Measurements from ENCODE around the gene CDH22. TPM values are rescaled to one million over a fixed set of nuclear protein-coding genes. Genes with fewer than 3 reads are reported as not detected.

The CDH22 gene
- total RNA-seq, 1 donor = not detected

GRCh38 chr20:46349035-46349741 lies 40.9 kb upstream of the CDH22 start:
- Histone ChIP-seq H3K4me3 (ENCODE audit: low read length) (no peak overlapping the region), H3K27me3 (ENCODE audit: insufficient read depth, low read length) (no peaks in the 10 kb centered on the region), H3K4me1 (ENCODE audit: insufficient read depth, low read length) (peaks cover 18% of the 10 kb centered on the region), H3K9me3 (ENCODE audit: low read depth, low read length) (no peaks in the 10 kb centered on the region)

GRCh38 chr20:46347841-46348803 lies 39.8 kb upstream of the CDH22 start:
- no peaks in the 10 kb centered on the region for H3K27me3 ChIP-seq (ENCODE audit: insufficient read depth, low read length)
- peaks cover 23% of the 10 kb centered on the region for H3K4me1 ChIP-seq (ENCODE audit: insufficient read depth, low read length)
- no peaks in the 10 kb centered on the region for H3K9me3 ChIP-seq (ENCODE audit: low read depth, low read length)
- no peak overlapping the region for H3K4me3 ChIP-seq (ENCODE audit: low read length)

- no peak overlapping the region for H3K4me3 ChIP-seq (ENCODE audit: low read length)
- peaks cover 31% of the 10 kb centered on the region for H3K4me1 ChIP-seq (ENCODE audit: insufficient read depth, low read length)
- H3K27me3 ChIP-seq (ENCODE audit: insufficient read depth, low read length) = peaks cover 4% of the 10 kb centered on the region
These were observed 38.5 kb upstream of the CDH22 start for GRCh38 chr20:46346770-46347169.

GRCh38 chr20:46344488-46345162 lies 36.3 kb upstream of the CDH22 start:
- Histone ChIP-seq H3K27me3 (ENCODE audit: insufficient read depth, low read length) (peaks cover 4% of the 10 kb centered on the region), H3K4me1 (ENCODE audit: insufficient read depth, low read length) (peaks cover 13% of the 10 kb centered on the region), H3K9me3 (ENCODE audit: low read depth, low read length) (no peaks in the 10 kb centered on the region), H3K4me3 (ENCODE audit: low read length) (no peak overlapping the region)

More at GRCh38 chr20:46346770-46347169, 38.5 kb upstream of the CDH22 start:
- no peaks in the 10 kb centered on the region for H3K9me3 ChIP-seq (ENCODE audit: low read depth, low read length)

GRCh38 chr20:46343975-46344357 lies 35.7 kb upstream of the CDH22 start:
- Histone ChIP-seq H3K9me3 (ENCODE audit: low read depth, low read length) (no peaks in the 10 kb centered on the region), H3K4me3 (ENCODE audit: low read length) (no peak overlapping the region), H3K4me1 (ENCODE audit: insufficient read depth, low read length) (peaks cover 13% of the 10 kb centered on the region), H3K27me3 (ENCODE audit: insufficient read depth, low read length) (peaks cover 4% of the 10 kb centered on the region)

- peaks cover 13% of the 10 kb centered on the region for H3K4me1 ChIP-seq (ENCODE audit: insufficient read depth, low read length)
- H3K9me3 ChIP-seq (ENCODE audit: low read depth, low read length) = no peaks in the 10 kb centered on the region
- no peak overlapping the region for H3K4me3 ChIP-seq (ENCODE audit: low read length)
- H3K27me3 ChIP-seq (ENCODE audit: insufficient read depth, low read length) = peaks cover 7% of the 10 kb centered on the region
These were observed 35.2 kb upstream of the CDH22 start for GRCh38 chr20:46343348-46343974.

GRCh38 chr20:46342451-46343347 lies 34.4 kb upstream of the CDH22 start:
- H3K4me1 ChIP-seq (ENCODE audit: insufficient read depth, low read length) = peaks cover 13% of the 10 kb centered on the region
- peaks cover 7% of the 10 kb centered on the region for H3K27me3 ChIP-seq (ENCODE audit: insufficient read depth, low read length)
- H3K4me3 ChIP-seq (ENCODE audit: low read length) = no peak overlapping the region
- no peaks in the 10 kb centered on the region for H3K9me3 ChIP-seq (ENCODE audit: low read depth, low read length)

GRCh38 chr20:46342010-46342378 lies 33.7 kb upstream of the CDH22 start:
- peaks cover 13% of the 10 kb centered on the region for H3K4me1 ChIP-seq (ENCODE audit: insufficient read depth, low read length)
- no peak overlapping the region for H3K4me3 ChIP-seq (ENCODE audit: low read length)
- no peaks in the 10 kb centered on the region for H3K9me3 ChIP-seq (ENCODE audit: low read depth, low read length)
- peaks cover 7% of the 10 kb centered on the region for H3K27me3 ChIP-seq (ENCODE audit: insufficient read depth, low read length)

GRCh38 chr20:46341074-46342009 lies 33.0 kb upstream of the CDH22 start:
- Histone ChIP-seq H3K4me1 (ENCODE audit: insufficient read depth, low read length) (peaks cover 13% of the 10 kb centered on the region), H3K4me3 (ENCODE audit: low read length) (no peak overlapping the region), H3K9me3 (ENCODE audit: low read depth, low read length) (no peaks in the 10 kb centered on the region), H3K27me3 (ENCODE audit: insufficient read depth, low read length) (peaks cover 7% of the 10 kb centered on the region)

- peaks cover 13% of the 10 kb centered on the region for H3K4me1 ChIP-seq (ENCODE audit: insufficient read depth, low read length)
- no peak overlapping the region for H3K4me3 ChIP-seq (ENCODE audit: low read length)
- peaks cover 7% of the 10 kb centered on the region for H3K27me3 ChIP-seq (ENCODE audit: insufficient read depth, low read length)
- H3K9me3 ChIP-seq (ENCODE audit: low read depth, low read length) = no peaks in the 10 kb centered on the region
These were observed 30.7 kb upstream of the CDH22 start for GRCh38 chr20:46339037-46339436.

GRCh38 chr20:46336735-46337134 lies 28.4 kb upstream of the CDH22 start:
- Histone ChIP-seq H3K9me3 (ENCODE audit: low read depth, low read length) (no peaks in the 10 kb centered on the region), H3K4me1 (ENCODE audit: insufficient read depth, low read length) (no peaks in the 10 kb centered on the region), H3K4me3 (ENCODE audit: low read length) (no peak overlapping the region), H3K27me3 (ENCODE audit: insufficient read depth, low read length) (peaks cover 3% of the 10 kb centered on the region)

GRCh38 chr20:46334303-46334904 lies 26.1 kb upstream of the CDH22 start:
- H3K4me3 ChIP-seq (ENCODE audit: low read length) = no peak overlapping the region
- H3K27me3 ChIP-seq (ENCODE audit: insufficient read depth, low read length) = peaks cover 3% of the 10 kb centered on the region
- H3K9me3 ChIP-seq (ENCODE audit: low read depth, low read length) = no peaks in the 10 kb centered on the region
- no peaks in the 10 kb centered on the region for H3K4me1 ChIP-seq (ENCODE audit: insufficient read depth, low read length)
